HG03135 (cell line): Measurements from ENCODE around the gene MPC1L.
"Not testable (repeated sequence)": the region's sequence is repeated elsewhere in the genome, so short reads cannot be mapped to it uniquely, and the experiment has no call there.

Source experiments
- ATAC-seq: cut with Tn5 transposase; IDR thresholded peaks from one replicate; pipeline ENCODE4 v1.9.1; 2021; ENCODE audit warnings: mild to moderate bottlenecking, moderate library complexity; ENCODE audit not compliant: unreplicated experiment

The MPC1L gene

DNA sequence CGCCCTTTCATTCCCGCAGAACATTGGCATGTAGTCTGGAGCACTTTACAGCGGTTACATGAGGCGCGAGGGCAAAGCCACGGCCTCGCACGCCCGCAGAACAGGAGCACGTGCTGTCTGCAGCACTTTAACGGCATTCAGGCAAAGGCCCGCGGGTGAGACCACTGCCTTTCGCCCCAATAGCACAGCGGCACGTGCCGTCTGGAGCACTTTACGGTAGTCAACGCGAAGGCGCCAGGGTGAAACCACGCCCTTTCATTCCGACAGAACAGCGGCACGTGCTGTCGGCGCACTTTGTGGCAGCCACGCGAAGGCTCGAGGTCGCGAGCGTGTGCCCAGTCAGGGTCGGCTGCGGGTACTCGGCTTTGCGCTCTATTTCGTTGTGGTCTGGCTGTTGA is at the start of gene MPC1L:
Gene MPC1L, plus strand, starts transcription at position 290 of the 398 bp plus-strand sequence. CDS start 138 bp downstream, outside the sequence.
- no peak for ATAC-seq

GRCh38 chrX:40573763-40574162 is 49.5 kb upstream of the MPC1L start:
- ATAC-seq, result no peak

GRCh38 chrX:40575411-40575810 is 47.8 kb upstream of the MPC1L start:
- ATAC-seq, result not testable (repeated sequence)

GRCh38 chrX:40576291-40576690 is 46.9 kb upstream of the MPC1L start:
- ATAC-seq, result no peak

GRCh38 chrX:40578039-40578695 is 45.1 kb upstream of the MPC1L start:
- no peak for ATAC-seq

- no peak for ATAC-seq
These were observed 44.1 kb upstream of the MPC1L start for GRCh38 chrX:40579141-40579540.

GRCh38 chrX:40579900-40580536 is 43.2 kb upstream of the MPC1L start:
- ATAC-seq, result no peak

DNA sequence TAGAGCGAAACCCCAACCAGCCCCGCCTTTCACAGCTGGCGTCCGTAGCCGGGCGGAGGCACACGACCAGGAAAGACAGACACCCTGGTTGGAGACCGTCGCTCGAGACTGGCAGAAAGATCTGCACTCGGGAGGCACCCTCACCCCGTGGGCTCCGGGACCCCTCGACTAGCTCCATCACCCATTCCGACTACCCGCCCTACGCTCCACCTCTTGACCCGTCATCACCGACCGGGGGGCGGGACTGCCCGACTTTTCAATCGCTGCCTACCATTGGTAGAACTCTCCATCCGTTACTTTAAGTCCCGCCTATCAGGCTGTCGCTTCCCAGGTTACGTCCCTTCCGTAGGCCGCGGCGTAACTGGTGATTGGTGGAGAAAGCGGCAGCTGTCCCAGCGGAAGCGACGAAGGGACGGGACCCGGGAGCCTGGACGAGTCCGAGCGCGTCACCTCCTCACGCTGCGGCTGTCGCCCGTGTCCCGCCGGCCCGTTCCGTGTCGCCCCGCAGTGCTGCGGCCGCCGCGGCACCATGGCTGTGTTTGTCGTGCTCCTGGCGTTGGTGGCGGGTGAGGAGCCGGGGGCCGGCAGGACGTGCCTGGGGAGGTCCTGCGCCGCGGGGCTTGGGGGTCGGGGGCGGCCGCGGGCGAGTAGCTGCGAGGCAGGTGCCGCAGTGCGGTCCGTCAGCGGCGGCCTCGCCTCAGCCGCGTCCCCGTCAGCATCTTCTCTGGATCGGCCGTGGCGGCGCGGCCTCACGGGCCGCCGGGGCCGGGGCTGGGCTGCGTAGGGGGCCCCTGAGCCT is 42.5 kb upstream of the MPC1L start, which contains the start of gene ATP6AP2:
Gene ATP6AP2, plus strand, starts transcription at position 434 of the 799 bp plus-strand sequence. Its CDS starts 96 bp downstream, at position 530.
- peak; percentile 98 for ATAC-seq

- ATAC-seq, result no peak
These were observed 41.8 kb upstream of the MPC1L start for GRCh38 chrX:40581336-40581920.

GRCh38 chrX:40582178-40582577 is 41.0 kb upstream of the MPC1L start:
- ATAC-seq, result not testable (repeated sequence)

DNA sequence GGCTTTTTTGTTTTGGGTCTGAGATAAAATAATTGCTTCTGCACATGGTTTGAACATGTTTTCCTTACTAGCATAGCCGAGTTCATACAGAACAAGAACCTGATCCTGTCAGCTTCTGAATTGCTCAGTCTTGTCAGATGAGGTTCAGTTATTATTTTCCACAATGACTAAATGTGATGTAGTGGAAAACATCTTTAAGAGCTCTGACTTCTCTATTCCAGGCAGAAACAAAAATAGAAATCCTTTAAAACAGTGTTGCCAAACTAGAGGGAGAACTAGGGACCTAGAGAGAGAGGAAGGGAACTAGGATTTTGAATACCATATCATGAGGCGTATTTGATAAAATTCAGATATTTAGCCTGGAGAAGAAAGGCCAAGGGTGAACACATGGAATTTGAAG is 40.4 kb upstream of the MPC1L start:
- no peak for ATAC-seq

GRCh38 chrX:40587623-40588022 is 35.6 kb upstream of the MPC1L start:
- ATAC-seq, result not testable (repeated sequence)

DNA sequence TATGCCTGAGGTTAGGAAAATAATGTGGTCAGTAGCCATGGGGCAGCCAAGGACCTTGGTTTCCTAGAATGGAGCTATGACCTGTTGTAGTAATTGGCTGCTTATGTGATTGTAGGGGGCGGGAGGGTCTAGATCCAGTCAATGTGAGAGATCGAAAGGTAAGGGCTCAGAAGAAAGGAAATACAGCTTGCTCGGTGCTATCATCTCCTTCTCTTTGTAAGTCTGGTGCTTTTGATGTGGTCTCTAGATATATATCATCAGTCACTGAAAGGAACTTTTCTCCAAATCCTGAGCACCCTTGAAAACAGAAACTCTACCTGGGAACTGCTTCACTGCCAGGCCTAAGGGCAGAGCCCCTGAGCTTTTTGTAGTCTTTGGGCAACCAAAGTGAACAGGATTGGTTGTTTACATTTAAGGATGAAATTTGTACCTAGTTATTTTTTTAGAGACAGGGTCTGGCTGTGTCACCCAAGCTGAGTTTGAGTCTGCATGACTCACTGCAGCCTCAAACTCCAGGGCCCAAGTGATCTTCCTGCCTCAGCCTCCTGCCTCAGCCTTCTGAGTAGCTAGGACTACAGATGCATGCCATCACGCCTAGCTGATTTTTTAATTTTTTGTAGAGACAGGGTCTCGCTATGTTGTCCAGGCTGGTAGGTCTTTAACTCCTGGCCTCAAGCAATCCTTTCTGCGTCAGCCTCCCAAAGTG is 33.5 kb upstream of the MPC1L start:
- not testable (repeated sequence) for ATAC-seq

GRCh38 chrX:40603446-40603845 is 19.8 kb upstream of the MPC1L start:
- no peak for ATAC-seq

GRCh38 chrX:40607381-40607780 is 15.8 kb upstream of the MPC1L start:
- ATAC-seq, result no peak

DNA sequence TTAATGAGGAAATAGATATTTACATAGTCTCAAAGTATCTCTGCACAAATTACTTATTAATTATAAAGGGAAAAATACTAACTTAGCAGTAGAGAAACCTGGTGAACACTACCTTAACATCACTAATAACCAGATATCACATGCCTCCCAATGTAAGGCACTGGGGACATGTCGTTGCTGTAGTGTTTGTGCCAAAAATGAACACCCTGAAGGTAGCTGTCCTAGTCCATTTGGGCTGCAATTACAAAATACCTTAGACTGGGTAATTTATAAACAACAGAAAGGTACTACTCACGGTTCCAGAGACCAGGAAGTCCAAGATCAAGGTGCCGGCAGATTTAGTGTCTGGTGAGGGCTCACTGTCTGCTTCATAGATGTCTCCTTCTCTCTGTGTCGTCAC is 10.7 kb upstream of the MPC1L start:
- ATAC-seq, result no peak

GRCh38 chrX:40615976-40616375 is 7.3 kb upstream of the MPC1L start:
- no peak for ATAC-seq

DNA sequence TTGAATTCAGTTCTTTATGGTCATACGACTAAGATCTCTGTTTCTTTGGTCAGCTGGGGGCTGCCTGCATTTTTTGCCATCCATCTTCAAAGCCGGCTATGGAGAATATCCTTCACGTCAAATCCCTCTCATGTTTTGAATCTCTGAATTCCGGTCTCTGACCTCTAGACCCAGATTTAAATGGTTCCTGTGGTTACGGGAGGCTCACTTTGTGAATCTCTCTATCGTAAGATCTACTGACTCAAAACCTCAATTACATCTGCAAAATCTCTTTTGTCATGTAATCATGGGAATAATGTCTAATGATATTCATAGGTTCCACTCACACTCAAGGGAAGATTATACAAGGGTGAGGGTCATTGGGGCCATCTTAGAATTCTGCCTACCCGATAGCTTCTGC is 5.7 kb upstream of the MPC1L start:
- ATAC-seq, result no peak

- no peak for ATAC-seq
These were observed 619 bp upstream of the MPC1L start for GRCh38 chrX:40622479-40623138.

GRCh38 chrX:40623665-40624064 is 437 bp downstream of the MPC1L start:
- no peak for ATAC-seq
